SW480 (cell line): Measurements from ENCODE around the gene FBLN1.
A peak's percentile ranks its signal among the peaks of the same experiment; 100 is the strongest.

Experiments
- DNase-seq: peaks from one replicate; pipeline ENCODE4 v3.0.0-alpha.2; 2016; ENCODE audit warnings: low spot score

Gene FBLN1

DNA sequence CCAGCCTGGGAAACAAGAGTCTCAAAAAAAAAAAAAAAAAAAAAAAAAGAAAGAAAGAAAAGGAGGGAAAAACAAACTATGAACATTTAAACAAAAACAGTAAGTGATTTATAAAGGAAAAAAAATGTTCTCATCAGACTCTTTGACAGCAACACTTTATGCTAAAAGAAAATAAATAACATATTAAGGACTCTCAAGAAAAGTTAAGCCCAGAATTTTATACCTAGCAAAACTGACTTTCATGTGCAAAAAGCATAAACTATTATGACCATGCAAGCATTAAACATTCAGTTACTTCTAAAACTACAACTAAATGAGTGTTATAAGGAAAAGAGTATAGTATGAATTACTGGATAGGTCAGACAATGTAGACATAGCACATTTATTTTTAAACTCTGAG, 68.4 kb downstream of the FBLN1 start:
- no peak for DNase-seq

DNA sequence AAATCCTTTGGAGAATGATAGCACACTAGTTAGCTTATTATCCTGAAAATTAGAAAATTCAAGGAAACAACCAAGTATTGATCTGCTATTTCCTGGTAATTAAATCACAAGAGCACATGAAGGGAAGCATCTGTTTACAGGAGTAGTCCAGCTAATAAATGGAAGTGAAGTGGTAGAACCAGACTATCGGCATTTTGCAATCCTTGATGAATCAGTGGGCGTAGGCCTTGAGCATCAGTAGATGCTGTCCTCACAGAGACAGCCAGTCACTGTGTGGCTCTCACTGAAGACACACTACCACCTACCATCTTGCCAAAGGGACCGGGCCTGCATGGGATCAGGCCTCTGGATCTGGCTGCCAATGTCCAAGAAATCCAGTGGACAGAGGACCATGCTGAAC, 69.8 kb downstream of the FBLN1 start:
- no peak for DNase-seq

DNA sequence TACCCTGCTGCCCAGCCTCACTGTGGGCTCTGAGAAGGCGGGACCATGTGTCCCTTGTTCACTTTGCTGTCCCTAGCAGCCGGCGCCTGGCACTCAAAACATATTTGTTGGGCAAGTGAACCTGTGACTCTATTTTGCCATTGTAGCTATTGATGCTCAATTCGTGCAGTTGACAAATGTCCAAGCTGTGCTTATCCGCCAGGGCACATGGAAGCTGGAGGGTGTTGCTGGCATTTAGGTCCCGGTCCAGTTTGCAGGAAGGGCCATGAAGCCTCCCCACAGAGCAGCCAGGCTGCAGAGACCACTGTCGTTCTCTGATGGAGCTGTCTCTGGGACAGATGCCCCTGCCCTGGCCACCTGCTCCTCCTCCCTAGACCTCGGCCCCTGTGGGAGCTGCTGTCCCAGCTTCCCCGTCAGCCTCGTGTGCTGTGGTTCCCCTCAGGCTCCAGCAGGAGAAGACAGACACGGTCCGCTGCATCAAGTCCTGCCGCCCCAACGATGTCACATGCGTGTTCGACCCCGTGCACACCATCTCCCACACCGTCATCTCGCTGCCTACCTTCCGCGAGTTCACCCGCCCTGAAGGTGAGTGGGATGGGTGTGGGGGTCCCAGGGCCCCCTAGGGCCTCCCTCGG, 71.5 kb downstream of the FBLN1 start:
- DNase-seq: no peak

DNA sequence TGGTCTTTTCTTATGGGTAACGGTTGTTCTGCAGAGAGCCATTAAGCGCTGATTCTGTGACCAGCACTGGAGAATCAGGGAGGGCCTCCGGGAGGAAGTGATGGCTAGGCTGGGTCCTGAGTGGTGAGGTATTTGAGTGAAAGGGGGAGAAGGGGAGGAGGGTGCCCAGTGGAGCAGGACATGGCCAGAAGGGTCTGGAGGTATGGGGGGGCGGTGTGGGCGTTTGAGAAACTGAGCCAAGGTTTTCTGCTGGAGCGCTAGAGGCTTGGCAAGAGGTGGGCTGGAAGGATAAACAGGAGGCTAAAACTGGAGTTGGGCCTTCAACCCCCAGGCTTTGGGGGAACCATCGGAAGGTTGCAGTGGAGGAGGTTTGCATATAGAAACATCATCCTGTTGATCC, 72.5 kb downstream of the FBLN1 start:
- no peak for DNase-seq

DNA sequence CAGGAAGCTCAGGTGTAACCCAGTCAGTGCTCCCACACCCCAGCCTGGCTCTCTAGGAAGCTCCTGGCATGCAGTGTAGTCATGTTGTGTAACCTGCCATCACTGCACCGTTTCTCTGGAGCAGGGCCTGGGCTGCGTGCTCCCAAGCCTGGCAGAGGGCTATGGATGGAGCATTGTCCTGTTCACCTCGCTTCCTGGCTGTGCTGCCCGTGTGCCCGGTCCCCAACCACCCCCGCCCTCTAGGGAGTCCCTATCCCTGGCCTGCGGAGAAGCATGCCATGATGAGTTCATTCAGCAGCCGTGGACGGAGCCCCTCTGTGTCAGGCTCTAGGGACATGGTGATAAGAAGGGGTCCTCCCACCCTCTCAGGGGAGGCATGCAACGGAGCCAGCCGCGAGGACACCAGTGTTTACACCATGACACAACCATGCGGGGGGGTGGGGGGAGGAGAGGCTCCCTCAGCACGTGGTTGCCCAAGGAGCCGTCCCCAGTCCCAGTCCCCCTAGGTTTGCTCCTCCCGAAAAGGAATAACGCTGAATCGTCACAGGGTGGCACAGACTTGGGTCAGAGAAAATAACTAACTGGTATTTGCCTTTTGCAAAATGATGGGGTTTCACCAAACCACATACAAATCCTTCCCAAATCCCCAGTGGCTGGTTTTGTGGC, 73.1 kb downstream of the FBLN1 start:
- DNase-seq: no peak

DNA sequence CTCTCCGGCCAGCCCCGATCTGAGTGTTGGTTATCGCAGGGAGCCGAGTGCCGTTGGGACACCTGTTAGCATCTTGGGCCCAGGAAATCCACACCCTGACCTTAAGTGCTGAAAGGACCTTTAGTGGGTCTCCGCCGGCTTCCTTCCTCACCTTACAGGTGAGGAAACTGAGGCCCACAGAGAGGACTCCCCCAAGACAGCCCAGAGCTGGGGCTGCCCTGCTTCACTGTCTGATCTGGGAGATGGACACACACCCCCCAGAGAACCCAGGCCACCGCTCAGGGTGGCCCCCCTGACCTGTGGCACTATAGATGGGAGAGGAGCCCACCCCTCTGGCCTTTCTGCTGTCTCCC, 73.6 kb downstream of the FBLN1 start:
- no peak for DNase-seq

DNA sequence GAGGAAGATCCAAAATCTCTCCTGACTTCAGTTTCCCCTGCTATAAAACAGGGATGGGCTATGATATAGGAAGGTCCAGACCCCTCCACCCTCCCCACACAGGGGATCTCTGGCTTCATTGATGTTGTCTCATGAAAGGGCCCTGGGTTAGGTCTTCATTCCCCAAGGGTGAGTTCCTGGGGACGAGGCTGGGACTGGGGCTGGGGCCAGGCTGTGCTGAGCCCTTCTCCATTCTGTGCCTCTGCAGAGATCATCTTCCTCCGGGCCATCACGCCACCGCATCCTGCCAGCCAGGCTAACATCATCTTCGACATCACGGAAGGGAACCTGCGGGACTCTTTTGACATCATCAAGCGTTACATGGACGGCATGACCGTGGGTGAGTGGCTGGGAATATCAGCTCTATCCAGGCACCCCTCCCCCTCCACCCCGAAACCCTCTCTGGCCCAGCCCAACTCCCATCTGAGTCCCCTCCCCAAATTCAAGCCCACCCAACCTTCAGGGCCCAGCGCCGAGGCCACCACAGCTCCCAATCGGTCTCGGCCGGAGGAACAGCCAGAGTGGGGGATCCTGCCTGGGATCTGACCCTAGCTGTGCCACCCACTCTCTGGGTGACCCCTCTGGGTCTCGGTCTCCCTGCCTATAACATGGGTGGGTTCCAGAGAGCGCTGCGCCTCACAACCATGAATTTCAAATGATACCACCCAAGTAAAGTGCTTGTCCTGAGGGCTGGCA, 74.2 kb downstream of the FBLN1 start:
- no peak for DNase-seq

DNA sequence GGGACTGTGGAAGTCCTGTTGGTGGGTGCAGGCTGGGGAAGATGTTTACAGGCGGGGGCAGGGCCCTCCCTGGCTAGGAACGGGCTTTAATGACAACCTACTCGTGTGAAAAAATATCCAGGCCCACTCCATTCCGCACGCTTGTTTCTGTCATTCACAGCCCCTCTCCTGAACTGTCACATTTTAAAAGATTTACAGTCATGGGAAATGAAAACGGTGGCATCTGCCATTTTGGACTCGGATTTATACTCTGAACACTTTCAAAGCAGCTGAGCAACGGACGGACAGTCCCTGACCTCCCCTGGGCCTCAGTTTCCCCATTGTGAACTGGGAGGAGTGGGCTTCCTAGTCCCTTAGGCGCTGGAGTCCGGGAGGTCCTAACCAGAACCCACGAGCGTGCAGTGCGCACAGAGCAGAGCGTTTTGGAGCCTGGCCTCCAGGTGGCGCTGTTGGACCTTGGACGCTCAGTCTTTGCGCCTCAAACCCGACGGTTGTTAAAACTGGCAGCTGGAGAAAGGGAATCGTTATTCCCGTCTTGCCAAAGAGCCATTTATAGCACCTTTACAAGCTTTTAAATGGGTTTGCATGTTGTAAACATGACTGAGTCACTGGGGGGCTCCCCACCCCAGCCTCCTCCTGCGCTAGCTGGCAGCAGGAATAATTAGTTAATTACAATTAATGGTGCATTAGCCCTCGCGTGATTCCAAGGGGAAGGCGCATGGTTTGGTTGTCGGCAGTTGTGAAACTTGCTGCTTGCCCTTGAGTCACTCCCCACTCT, 75.3 kb downstream of the FBLN1 start:
- DNase-seq: peak; percentile 66

DNA sequence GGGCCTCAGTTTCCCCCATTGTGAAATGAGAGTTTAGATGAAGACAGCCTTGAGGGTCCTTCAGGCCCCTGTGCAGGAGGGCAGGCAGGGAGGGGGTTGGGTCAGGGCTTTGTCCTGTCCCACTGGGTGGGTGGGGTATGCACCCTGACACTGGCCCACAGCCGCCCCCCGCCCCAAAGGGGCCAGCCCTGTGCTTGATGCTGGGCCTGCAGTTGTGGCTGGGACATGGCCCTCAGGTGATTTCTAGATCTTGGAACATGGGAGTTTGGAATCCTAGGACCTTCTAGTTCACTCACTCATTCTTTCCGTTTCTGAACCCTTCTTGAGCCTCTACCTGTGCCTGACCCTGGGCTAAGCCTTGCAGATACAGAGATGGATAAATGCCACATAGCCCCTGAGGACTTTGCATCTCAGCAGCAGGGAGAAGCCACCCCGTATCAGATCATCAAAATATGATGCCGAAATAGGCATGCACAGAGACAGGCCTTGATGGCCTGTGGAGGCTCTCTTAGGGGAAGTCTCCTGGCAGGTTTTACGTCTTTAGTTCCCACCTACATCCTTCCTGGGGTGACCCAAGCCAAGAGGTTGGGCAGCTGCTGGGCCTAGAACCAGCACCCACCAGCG, 76.0 kb downstream of the FBLN1 start:
- no peak for DNase-seq

DNA sequence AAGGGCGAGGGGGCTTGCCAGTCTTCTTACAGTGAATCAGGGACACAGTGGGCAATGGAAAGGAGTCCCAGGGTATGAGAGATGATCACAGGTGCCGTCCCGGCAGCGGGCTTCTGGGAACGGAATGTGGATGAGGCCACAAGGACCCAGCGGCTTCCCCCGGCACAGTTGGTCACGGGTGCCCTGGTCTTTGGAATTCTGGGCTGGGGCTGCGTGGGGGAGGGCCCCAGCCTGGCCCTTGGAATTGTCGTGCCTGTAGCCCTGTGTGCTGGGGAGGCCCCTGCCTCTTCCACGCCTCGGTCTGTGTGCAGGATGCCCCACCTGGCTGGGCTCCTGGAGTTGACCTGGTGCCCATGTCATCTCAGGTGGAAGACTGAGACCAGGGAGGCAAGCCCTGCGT, 76.6 kb downstream of the FBLN1 start:
- no peak for DNase-seq

DNA sequence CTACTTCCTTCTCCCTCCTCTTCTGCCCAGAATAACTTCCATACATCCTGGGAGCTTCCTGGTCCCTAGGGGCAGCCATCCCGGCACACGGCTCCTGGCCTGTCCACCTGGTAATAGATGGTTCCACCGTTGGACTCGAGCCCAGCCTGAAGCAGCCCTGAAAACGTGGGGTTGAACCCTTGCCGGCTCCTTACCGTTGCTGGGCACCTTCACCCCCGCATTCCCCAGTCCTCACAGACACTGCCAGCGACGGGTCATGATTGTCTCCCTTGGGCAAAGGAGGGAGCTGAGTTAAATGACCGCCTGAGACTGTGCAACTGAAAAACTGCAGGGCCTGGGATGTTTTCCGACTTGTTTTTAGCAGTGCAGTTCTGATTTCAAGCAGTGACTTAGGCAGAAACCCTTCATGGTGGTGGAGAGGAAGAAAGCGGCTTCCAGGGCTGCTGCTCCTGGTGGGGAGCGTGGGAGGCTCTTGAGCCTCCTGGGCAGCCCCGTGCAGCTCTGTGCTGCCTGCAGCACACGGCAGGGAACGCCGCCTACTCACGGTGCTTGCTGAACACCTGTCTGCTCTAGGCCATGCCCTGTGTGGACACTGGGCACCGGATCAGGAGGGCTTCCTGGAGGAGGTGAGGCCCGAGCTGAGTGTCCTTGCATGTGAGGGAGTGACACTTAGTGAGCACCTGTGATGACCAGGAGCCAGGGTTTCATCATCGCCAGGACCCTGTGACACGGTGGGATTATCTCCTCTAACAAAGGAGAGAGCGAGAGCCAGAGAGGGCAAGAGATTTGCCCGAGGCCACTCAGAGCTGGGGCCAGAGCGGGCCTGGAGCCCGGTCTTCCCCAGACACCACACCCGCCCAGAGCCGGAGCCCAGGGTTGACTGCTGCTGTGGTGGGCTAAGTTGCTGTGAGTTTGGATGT, 77.4 kb downstream of the FBLN1 start:
- DNase-seq: no peak

DNA sequence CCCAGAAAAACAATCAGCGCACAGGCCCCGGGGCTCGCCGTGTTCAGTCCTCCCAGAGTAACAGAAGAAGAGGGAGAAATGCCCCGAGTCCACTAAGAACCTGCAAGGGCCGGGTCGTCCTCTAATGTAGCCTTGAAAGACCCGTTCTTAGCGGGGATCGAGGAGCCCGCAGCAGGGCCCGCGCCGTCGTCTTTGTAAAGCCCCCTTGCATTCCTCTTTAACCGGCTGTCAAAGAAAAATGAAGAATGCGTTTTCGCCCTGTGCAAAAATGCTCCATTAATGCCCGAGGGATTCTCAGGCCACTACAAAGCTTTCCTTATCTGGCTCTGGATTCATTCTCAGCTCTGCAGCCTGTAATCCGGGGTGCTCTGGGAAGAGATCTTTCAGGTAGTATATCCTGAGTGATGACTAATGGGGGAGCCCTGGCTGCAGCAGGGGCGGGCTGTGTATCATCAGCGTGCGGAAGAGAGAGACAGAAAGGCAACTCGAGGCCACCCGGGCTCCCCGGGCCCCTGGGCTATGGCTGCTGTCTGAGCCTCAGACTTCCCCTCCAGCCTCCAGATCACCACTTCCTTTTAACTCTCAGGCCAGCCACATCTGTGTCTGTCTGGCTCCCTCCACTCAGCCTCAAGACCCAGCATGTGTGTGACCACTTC, 78.2 kb downstream of the FBLN1 start:
- no peak for DNase-seq

DNA sequence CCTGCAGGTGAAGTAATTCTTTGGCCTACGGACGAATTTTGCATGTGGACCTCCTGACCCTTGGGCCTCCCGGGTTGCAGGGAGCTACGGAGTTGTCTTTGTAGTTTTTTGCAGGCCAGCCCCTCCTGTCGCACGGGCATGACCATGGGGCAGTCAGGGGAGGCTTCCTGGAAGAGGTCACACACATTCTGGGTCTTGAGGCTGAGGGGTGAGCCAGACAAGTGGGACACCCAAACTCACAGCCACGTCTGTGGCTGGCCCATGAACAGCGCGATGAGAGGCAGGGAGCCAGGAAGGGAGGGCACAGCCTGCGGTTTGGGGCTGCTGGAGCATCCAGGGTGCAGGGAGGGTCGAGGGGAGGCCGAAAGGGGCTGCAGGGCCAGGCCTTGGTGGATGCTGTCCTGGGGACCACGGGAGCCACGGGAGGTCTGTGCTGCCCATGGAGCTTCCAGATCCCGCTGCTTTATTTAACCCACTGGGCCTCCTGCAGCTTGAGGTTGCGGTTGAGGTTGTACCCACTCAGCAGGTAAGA, 78.9 kb downstream of the FBLN1 start:
- DNase-seq: no peak

DNA sequence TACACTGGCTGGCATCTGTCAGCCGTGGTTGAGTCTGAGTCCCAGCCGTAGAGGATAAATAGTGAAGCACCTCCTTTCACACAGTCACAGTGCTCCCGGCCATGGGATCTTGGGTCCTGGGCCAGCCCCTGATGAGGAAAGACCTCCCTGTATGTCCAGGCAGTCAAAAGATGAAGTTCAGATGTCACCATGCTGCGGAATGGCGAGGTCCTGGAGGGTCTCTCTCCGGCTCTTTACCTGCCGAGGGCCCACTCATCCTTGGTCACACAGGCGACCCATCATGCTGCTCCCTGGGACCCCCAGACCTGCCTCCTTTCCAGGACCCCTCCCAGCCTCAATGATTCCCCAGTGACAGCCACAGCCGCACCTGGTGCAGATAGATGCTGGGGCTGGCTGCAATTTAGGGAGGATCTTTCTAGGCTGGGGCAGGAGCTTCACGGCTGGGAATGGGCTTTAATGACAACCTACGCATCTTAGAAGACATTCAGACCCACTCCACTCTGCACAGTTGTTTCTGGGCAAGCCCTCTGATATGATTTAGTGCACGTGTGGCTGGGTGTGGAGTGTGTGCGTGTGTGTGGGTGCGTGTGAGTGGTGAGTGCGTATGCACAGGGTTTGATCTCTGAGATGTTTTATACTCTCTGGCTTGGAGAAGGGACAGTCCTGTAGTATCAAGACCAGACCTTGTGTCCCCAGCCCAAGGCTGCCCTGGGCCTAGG, 79.7 kb downstream of the FBLN1 start:
- DNase-seq: no peak

DNA sequence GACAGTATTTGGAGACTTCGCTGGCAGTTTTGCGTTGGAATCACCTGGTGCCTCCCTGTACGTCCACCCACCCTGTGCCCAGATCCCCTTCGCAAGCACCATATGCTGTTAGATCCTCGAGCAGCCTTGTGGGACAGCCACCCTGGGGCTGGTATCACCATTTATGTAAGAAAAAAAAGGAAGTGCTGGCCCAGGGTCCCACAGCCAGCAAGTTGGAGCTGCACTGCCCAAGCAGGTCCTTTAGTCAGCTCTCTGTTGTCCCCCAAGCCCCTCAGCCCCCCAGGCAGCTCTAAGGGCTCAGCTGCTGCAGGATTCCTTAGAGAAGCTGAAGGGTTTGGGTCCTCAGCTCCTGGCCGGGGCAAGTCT, 80.3 kb downstream of the FBLN1 start:
- no peak for DNase-seq

DNA sequence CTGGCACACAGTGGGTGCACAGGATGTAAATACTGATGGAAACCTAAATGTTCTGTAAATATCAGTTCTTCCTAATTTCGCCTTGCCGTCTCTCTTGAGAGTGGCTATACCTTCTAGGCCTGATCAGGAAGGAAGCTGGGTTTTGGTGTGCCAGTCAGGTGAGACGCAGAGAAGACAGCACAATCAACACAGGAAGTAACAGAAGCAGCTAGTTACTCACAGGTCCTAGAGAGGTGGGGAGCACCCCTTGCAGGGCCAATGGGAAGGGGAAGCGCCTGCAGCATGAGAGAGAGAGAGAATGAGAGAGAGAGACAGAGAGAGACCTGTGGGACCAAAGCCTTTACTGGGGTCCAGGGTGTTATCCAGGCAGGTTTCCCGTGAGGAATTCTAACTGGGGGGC, 80.8 kb downstream of the FBLN1 start:
- no peak for DNase-seq

DNA sequence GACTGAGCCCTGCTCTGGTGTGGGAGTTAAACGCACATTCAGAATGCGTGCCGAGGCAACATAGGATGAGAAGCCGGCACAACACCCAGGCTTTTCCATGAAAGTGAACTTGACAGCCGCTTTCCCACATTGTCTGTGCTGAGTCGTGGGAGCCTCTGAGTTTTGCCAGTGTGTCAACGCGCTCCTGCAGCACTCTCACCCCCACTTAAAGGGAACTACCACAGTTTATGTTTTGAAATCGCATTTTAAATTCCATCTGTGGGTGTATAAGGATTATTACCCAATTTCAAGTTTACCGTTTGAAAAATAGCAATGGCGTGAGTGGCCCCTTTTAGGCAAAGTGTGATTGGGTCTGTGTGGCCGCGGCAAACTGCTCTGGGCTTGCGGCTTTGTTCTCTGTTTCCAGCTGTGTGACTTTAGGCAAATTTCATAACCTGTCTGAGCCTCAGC, 81.5 kb downstream of the FBLN1 start:
- no peak for DNase-seq

DNA sequence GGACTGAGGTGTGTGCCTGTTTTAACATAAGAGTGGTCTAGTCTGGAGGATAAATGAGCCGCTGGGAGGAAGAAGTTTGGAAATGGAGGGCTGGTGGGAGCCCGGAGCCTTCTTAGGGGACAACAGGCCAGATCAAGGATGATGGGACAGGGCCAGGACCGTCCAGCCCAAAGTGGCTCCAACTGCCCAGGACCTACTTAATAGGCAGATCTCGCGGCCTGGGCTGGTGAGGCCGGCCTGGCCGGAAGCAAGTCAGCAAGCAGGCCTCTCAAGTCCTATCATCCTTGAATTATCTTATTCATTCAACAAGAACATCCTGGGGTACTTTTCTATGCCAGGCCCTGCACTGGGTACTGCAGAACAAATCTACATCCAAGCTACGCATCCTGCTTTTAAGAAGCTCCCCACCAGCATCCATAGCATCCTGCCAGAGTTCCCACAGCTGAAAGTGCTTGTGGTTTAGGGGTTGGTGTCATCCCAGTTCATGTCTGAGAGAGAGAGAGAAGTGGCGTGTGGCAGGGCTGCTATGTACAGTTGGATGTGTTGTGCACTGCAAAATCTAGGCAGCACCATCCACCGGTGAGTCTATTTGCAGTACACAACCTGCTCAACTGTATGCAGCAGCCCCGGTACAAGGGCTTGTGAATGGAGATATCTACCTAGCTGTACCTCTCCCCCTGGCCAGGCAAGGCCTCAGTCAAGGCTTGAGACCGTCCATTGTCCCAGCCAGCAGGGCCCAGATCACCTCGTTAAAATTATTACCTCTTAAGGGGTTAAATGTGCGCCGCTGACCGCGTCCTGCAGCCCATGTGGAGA, 82.1 kb downstream of the FBLN1 start:
- DNase-seq: no peak

DNA sequence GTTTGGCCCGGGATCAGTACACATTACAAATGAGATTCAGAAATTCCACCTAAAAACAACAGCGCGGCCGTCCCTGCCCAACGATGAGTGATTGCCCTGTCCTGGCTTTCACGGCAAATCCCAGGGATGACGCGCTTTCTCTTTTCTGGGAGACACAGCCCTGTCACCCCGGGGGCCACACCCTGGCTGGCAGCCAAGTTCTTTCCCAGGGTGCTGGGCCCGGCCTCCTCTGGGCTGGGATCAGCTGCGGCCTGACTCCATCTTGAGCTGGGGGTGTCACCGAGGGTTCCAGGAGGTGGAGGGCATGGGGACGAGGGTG, 82.7 kb downstream of the FBLN1 start:
- DNase-seq: no peak
